HG03565 (cell line): ENCODE results near the gene CHGA.

Experiments used
- ATAC-seq: cut with Tn5 transposase; IDR thresholded peaks from one replicate; pipeline ENCODE4 v1.9.1; 2021; ENCODE audit warnings: mild to moderate bottlenecking, moderate library complexity; ENCODE audit not compliant: unreplicated experiment

The CHGA gene

DNA sequence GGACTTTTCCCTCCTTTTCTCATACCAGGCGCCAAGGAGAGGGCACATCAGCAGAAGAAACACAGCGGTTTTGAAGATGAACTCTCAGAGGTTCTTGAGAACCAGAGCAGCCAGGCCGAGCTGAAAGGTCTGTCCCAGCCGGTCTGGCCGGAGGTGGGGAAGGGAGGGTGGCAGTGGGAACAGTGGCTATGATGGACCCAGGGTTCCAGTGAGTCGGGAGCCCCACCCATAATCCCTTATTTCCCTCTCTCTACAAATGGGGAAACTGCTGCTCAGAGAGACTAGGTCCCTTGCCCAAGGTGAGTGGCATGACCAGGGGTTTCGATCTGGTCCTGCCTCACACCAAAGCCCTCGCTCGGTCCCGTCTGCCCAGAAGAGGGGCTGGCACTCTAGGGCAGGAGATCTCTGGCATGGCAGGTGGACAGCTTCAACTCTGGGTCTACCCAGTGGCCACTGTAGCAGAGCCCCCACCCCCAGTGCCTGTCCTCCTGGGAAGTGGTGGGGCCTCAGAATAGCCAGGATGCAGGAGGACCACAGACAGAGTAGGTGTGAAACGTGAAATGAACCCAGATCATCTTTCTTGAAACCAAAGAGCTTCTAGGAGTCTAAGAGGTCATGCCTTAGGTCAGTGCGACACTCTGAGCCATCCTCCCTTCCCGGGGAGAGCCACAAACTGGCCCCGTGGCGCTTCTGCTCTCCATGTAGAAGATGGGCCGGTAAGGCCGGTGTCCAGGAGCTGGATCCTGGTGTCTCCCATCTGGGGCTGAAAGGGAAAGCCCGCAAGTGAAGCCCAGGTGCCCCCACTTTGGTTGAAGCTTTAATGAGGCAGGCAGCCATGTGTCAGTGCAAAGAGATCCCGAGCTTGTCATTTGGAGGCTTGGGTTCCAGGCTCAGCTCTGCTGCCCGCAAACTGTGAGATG is 7.0 kb downstream of the CHGA start:
- no peak for ATAC-seq

DNA sequence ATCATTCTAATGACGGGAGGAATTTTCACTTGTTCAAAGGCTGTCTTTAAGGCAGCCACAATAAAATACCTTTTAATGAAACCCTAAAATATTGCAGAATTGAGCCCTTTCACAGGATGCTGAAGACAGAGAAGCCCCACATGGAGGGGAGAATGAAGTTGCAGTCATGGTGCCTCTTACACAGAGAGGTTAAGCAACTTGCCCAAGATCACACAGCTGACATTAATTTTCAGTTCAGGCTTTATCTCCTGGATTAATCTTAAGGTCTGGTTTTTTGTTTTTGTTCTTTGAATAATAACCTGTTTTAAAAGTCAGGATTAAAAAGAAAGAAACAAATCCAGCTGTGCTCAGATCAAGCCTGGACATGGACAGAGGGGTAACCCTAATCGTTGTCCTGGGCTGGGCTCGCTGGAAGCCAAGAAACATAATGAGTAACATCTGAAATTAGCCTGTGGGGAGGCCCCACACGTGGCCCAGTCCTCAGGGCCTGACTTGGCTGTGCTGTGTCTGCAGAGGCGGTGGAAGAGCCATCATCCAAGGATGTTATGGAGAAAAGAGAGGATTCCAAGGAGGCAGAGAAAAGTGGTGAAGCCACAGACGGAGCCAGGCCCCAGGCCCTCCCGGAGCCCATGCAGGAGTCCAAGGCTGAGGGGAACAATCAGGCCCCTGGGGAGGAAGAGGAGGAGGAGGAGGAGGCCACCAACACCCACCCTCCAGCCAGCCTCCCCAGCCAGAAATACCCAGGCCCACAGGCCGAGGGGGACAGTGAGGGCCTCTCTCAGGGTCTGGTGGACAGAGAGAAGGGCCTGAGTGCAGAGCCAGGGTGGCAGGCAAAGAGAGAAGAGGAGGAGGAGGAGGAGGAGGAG is 8.0 kb downstream of the CHGA start:
- no peak for ATAC-seq

GRCh38 chr14:92931681-92932447 is 8.9 kb downstream of the CHGA start:
- no peak for ATAC-seq

- ATAC-seq = no peak
These were observed 9.8 kb downstream of the CHGA start for GRCh38 chr14:92932448-92933395.

- ATAC-seq = no peak
These were observed 10.5 kb downstream of the CHGA start for GRCh38 chr14:92933481-92933880.

DNA sequence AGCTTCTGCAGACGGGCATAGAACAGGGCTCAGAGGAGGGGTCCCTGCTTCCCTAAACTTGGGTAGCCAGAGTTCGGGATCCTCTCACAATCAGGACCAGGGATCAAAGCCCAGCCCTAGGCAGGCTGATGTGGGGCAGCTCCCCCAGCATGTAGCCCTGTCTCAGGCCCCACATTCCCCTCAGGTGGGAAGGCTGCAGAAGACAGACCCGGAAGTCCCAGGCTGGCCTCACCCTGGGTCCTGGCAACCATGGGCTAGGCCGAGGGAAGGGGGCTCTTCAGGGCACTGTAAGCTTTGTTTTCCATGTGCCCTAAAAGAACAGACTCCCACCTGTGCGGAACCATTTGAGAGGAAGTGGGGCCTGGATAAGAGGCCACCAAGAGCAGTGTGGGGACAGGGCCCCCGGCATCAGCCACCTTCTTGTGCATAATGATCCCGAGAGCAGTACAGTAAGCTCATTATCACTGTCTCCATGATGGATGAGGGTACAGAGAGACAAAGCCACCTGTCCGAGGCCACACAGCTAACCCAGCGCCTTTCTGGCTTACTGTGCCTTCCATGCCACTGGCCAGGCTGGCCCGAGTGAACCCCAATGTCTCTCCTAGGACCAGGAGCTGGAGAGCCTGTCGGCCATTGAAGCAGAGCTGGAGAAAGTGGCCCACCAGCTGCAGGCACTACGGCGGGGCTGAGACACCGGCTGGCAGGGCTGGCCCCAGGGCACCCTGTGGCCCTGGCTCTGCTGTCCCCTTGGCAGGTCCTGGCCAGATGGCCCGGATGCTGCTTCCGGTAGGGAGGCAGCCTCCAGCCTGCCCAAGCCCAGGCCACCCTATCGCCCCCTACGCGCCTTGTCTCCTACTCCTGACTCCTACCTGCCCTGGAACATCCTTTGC is 11.5 kb downstream of the CHGA start:
- no peak for ATAC-seq

DNA sequence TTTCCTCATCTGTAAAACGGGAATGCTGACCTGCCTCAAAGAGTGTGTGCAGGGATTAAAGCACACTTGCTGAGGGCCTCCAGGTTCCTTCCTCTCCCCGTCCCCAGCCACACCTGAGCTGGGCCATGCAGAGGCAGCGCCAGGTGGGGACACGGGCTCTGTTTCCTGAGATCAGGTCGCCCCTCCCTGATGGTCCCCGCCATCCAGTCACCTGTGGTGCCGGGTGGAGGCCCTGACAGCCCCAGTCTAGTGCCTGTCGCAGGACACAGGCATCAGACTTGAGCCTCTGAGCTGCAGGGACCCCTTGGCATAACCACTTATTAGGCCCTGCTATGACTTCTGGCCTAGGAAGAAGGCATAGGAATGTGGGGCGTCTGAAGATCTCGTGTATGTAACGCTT is 12.5 kb downstream of the CHGA start:
- ATAC-seq = no peak

DNA sequence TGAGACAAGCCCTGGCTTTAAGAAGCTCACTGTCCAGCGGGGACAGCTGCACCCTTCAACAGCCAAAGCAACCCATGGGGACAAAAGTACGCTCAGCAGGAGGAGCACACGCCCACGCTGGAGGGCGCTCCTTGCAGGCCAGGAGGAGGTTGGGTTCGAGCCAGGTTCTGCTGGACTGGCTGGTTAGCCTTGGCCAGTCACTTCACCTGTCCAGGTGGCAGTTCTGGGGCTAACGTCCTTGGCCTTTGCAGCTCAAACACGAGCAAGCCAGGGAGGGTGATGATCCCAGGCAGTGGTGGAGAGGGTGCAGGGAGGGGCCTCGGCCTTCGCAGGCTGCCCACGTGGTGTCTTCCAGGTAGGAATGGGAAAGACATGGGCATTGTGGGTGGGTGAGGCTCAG is 13.1 kb downstream of the CHGA start:
- ATAC-seq = no peak

DNA sequence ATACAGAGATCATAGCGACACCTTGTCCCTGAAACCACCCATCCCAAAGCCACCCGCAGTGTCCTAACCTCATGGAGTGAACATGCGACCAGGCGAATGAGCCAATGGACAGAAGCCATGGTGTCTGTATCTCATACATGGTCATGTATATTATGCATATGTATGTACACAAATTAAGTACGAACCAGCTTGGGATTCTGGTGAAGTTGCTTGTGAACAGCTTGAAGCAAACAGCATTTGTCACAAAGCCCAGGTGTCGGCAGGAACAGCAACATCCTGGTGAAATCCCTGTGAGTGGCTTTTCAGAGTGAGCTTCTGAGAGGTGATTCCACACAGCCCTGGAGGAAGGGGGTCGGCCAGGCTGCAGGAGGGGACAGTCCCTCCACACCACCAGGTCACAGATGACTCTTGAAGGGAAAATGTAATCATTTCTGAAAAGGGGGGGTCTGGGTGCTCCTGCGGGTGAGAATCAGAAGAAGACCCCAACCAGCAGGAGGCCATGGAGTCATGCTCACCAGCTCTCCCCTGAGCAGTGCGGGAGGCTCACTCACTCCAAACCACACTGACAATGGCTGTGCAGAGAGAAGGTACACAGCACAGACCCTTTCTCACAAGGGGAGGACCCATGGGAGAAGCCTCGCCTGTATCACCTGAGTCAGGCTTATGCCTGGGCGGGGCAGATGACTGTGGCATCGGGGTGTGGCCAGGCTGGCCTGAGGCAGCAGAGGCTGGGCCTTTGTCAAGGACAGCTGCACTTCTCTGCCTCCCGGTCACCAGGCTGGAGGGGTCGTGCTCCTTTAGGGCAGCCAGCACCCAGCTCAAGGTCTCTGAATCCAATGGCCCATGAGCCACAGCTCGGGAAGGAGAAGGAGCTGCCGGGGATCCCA is 14.3 kb downstream of the CHGA start:
- ATAC-seq = no peak

DNA sequence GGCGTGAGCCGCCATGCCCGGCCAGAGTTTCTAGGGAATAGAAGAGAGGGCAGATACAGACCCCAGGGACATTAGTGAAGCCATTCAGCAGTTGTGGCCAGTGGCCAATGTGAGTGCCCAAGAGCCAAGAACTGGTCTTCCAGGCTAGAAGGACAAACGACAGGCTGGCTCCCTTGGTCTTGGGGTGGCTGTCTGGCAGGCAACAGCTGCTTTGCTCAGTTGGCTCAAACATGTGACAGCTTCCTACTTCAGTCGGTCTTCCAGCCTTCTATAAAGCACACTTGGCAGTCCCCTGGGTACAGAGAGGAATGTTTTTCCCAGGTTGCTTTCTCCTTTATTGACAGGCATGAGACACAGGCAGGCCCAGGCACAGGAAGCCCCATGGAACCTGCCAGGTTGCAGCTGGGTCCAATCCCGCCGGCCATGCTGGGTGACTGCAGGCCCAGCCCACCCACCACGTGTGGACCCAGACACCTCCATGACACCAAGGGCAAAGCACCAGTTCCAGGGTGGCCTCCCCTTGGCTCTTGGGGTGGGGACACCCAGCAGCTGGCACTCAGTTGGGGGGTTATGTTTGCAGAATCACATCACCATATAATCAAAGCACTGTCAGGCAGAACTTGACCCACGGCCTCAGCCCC is 15.4 kb downstream of the CHGA start:
- ATAC-seq = no peak

DNA sequence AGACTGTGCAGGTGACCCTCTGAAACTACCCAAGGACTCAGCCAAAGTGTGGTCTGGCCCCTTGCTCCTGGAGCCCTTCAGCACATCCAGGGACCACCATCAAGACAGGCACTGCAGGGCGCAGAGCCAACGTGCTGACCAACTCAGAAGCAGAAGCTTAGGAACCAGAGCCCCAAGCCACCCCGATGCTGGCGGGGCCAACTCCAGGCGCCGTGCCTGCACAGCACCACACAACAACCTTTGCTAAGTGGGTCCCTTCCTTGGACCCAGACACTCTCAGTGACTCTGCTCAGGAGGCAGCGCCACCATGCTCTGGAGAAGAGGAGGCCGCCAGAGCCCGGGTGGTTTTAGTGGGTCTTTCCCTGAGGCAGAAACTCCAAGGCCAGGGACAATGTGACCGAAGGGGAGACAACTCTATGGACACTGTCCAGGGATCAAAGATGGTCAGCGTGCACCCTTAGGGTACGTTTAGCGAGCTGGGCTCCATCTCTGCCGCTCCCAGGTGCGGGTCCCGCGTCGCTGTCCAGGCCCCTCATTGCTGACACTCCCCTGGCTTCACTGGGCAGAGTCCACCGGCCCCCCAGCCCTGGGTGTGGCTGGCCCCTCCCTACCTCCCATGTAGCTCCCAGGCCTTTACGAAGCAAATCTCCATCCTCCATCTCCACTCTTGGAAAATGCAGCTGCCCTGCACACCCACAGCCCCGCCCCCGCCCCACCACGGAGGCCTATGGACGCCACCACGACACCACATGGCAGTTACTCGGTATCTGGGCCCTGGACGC is 16.1 kb downstream of the CHGA start:
- ATAC-seq = no peak

- ATAC-seq = no peak
These were observed 16.7 kb downstream of the CHGA start for GRCh38 chr14:92939699-92940098.

DNA sequence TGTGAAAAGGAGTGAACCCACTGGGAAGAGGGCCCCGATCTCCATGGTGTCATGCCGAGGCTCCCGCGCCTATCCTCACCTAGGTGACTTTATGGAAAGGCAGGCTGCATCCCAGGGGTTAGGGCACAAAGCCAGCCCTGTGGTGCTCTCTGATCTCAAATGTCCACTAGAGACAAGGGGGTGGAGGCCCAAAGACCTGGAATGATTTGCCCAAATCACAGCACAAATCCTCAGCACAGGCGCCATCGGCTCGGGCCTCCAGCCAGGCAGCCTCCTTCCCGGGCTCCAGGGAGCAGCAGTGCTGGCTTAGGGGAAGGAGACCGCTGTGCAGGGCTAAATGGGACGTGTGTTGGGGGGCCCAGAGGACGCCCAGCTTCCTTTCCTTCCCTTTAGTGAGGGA is 17.6 kb downstream of the CHGA start:
- no peak for ATAC-seq

DNA sequence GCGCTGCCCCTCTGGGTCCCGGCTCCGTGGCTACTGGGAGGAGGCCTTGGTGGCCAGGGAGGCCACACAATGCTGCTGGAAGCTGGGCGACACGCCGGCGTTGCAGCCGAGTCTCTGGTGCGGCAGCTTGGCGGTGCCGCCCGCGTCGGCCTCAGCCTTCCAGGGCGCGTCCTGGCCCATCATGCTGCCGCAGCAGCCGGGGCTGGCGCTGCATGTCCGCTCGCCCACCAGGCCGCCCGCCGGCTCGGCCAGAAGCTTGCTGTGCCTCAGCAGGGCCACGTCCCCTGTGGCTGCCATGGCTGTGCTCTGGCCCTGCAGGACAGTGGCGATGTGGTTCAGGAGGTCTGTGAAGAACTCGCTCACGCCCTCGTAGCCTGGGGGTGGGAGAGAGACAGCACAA is 18.6 kb downstream of the CHGA start:
- ATAC-seq = no peak

DNA sequence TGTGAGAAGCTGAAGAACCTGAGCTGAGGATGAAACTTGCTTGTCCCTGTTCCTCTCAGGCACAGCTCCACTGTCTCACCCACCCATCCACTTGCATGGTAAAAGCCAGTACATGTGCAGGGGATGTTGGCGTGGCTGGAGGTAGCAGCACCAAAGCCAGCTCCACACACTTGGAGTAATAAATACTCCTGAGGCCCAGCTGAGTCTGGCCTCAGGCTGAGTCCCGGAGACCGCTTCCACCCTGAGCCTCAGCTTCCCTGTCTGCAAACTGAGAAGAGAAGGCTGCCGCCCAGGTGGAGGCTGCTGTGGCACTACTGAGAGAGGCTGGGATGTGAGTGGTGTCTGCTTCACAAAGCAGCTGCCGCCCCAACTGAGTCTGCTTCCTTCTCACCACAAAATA is 19.2 kb downstream of the CHGA start:
- no peak for ATAC-seq

- ATAC-seq = no peak
These were observed 19.6 kb downstream of the CHGA start for GRCh38 chr14:92942576-92942975.
